Hepatocyte (in vitro differentiated cells): ENCODE data around the gene PPP3CA. TPM values are rescaled to one million over a fixed set of nuclear protein-coding genes. Genes with fewer than 3 reads are reported as not detected.

Experiments
- DNase-seq: peaks from one replicate; pipeline ENCODE4 v3.0.0-alpha.2; 2016; ENCODE audit warnings: low spot score
- H2AFZ ChIP-seq: fragments of 200-600 bp; sonication (generic); 2 replicates; pipeline ENCODE4 v1.6.0; 2016; ENCODE audit warnings: antibody characterized with exemption, mild to moderate bottlenecking
- H3K27ac ChIP-seq: fragments of 200-600 bp; sonication (generic); 2 replicates; pipeline ENCODE4 v1.5.1; 2016; ENCODE audit warnings: mild to moderate bottlenecking
- H3K27me3 ChIP-seq: fragments of 200-600 bp; sonication (generic); 2 replicates; pipeline ENCODE4 v1.6.1; 2016
- H3K36me3 ChIP-seq: fragments of 200-600 bp; sonication (generic); replicated peaks from 2 replicates; pipeline ENCODE4 v1.5.1; 2016; ENCODE audit warnings: low read depth; ENCODE audit not compliant: insufficient read depth
- H3K4me1 ChIP-seq: fragments of 200-600 bp; sonication (generic); 2 replicates; pipeline ENCODE4 v1.5.1; 2016; ENCODE audit warnings: mild to moderate bottlenecking, moderate library complexity; ENCODE audit not compliant: insufficient read depth
- H3K4me2 ChIP-seq: fragments of 200-600 bp; sonication (generic); 2 replicates; pipeline ENCODE4 v1.6.0; 2016
- H3K4me3 ChIP-seq: fragments of 200-600 bp; sonication (generic); 2 replicates; pipeline ENCODE4 v1.5.1; 2016; ENCODE audit warnings: mild to moderate bottlenecking
- H3K79me2 ChIP-seq: fragments of 200-600 bp; sonication (generic); 2 replicates; pipeline ENCODE4 v1.6.0; 2017; ENCODE audit warnings: mild to moderate bottlenecking
- H3K9me2 ChIP-seq: fragments of 200-600 bp; sonication (generic); replicated peaks from 2 replicates; pipeline ENCODE4 v1.6.0; 2017; ENCODE audit warnings: mild to moderate bottlenecking; ENCODE audit not compliant: insufficient read depth
- H3K9me3 ChIP-seq: fragments of 200-600 bp; sonication (generic); 2 replicates; pipeline ENCODE4 v1.5.1; 2016; ENCODE audit warnings: low read depth, mild to moderate bottlenecking
- H4K20me1 ChIP-seq: fragments of 200-600 bp; sonication (generic); 2 replicates; pipeline ENCODE4 v1.6.0; 2016; ENCODE audit warnings: mild to moderate bottlenecking; ENCODE audit not compliant: insufficient read depth, poor library complexity, severe bottlenecking
- CTCF ChIP-seq: fragments of 200-600 bp; sonication (generic); IDR thresholded peaks from 2 replicates; pipeline ENCODE4 v1.5.1; 2016; ENCODE audit warnings: antibody characterized with exemption, mild to moderate bottlenecking; ENCODE audit not compliant: poor library complexity
- EZH2 ChIP-seq: fragments of 200-600 bp; sonication (generic); IDR thresholded peaks from 2 replicates; pipeline ENCODE4 v1.6.1; 2016; ENCODE audit warnings: antibody characterized with exemption, mild to moderate bottlenecking, borderline replicate concordance
- EZH2phosphoT487 ChIP-seq: fragments of 200-600 bp; sonication (generic); IDR thresholded peaks from one replicate; pipeline ENCODE4 v1.6.1; 2018; ENCODE audit warnings: antibody characterized with exemption, mild to moderate bottlenecking, low read depth, moderate library complexity; ENCODE audit not compliant: unreplicated experiment, severe bottlenecking
- WGBS: methylation state at CpG from one replicate; pipeline ENCODE4 v1.1.6; 2016; ENCODE audit warnings: low lambda C conversion rate; ENCODE audit errors: missing lambda C conversion rate; 5-methylcytosine and 5-hydroxymethylcytosine counted together
- polyA plus RNA-seq: library from polyadenylated mRNA; unstranded; fragments of >200 nt; fragmentation: Nextera tagmentation; extraction: Ambion mirVana; gene quantifications from 2 replicates; pipeline ENCODE4 v1.2.1, GENCODE V29; 2016
- total RNA-seq: library from RNA; depleted of rRNA; stranded (reverse); fragments of >200 nt; gene quantifications from 2 replicates; pipeline ENCODE4 v1.2.3, GENCODE V29; 2014

Gene PPP3CA
- total and polyA plus RNA-seq, 2 experiments from 2014 or later = 12.9 to 49.5 TPM

- Histone ChIP-seq H3K9me3 (no peaks in the 10 kb centered on the region), H3K4me1 (no peaks in the 10 kb centered on the region), H3K9me2 (no peaks in the 10 kb centered on the region), H3K4me2 (no peak overlapping the region), H3K27me3 (no peaks in the 10 kb centered on the region), H3K36me3 (no peaks in the 10 kb centered on the region), H2AFZ (no peak overlapping the region), H4K20me1 (no peaks in the 10 kb centered on the region), H3K79me2 (no peaks in the 10 kb centered on the region), H3K4me3 (no peak overlapping the region), H3K27ac (no peak overlapping the region)
- no peak for DNase-seq
- WGBS = 94% methylated on average over 8 of the region's 8 CpGs
- TF ChIP-seq CTCF (no peak), EZH2phosphoT487 (no peak), EZH2 (no peak)
These were observed 324.9 kb downstream of the PPP3CA start for GRCh38 chr4:101022151-101023024.

DNA sequence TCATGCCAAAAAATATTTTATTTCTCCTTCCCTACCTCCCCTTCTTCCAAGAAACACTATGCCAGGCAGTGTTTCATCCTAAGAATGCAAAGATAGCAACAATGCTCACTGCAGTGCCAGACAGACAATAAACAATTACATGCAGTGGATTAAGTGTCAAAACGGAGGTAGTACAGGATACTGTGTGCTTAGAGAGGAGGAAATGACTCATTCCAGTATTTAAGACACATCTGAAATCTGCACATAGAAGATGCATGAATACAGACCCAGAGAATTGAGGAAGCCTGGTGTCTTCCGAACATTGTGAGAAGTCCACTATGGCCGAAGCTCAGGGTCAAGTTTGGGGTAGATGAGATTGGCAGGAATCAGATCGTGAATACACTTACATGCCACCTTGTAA lies 326.4 kb downstream of the PPP3CA start:
- DNase-seq = no peak
- Histone ChIP-seq H4K20me1 (no peaks in the 10 kb centered on the region), H3K4me2 (no peak overlapping the region)

DNA sequence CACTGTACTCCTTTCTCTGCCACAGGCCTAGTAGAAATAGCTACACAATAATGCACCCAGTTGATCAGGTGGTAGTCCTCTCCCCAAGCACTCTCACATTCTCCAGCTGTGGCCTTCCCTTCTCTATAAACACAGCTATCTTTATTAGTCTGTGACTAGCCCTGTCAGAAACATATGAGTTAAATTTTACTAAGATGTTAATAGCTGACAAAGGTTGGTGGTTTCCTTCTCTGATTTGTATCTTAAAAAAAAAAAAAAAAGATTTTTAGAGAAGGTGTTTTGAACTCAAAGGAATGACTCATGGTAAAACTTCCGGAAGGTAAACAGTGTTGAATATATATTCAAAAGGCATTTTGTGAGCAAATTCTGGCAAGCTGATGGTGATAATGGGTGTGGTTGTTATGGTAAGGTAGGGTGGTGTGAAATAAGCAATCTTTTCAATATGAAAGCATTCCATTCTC lies 327.4 kb downstream of the PPP3CA start:
- Histone ChIP-seq H3K27ac (peak overlapping the region; percentile 69), H3K79me2 (no peaks in the 10 kb centered on the region), H3K36me3 (no peaks in the 10 kb centered on the region), H3K27me3 (no peaks in the 10 kb centered on the region), H3K4me3 (no peak overlapping the region), H4K20me1 (no peaks in the 10 kb centered on the region), H3K4me1 (no peaks in the 10 kb centered on the region), H2AFZ (no peak overlapping the region), H3K9me3 (no peaks in the 10 kb centered on the region), H3K4me2 (no peak overlapping the region), H3K9me2 (no peaks in the 10 kb centered on the region)
- peak; percentile 52 for DNase-seq
- no peak for TF ChIP-seq EZH2
- no peak for TF ChIP-seq EZH2phosphoT487
- TF ChIP-seq CTCF = no peak
- WGBS = 39% methylated on average over 1 of the region's 1 CpG

More for the DNA sequence above, 326.4 kb downstream of the PPP3CA start:
- no peak overlapping the region for H2AFZ ChIP-seq
- no peaks in the 10 kb centered on the region for H3K4me1 ChIP-seq
- H3K27ac ChIP-seq = no peak overlapping the region
- H3K9me3 ChIP-seq = no peaks in the 10 kb centered on the region
- no peaks in the 10 kb centered on the region for H3K9me2 ChIP-seq
- H3K36me3 ChIP-seq = no peaks in the 10 kb centered on the region
- H3K4me3 ChIP-seq = no peak overlapping the region
- no peaks in the 10 kb centered on the region for H3K79me2 ChIP-seq
- no peak for TF ChIP-seq CTCF
- no peak for TF ChIP-seq EZH2
- no peak for TF ChIP-seq EZH2phosphoT487
- no peaks in the 10 kb centered on the region for H3K27me3 ChIP-seq
- 62% methylated on average over 4 of the region's 4 CpGs for WGBS
